ENCODE results near the gene FLNB.

Gene FLNB

GRCh38 chr3:58058361-58059263 is 50.4 kb downstream of the FLNB start:
- no peak for DNase-seq

- DNase-seq = no peak
These were observed 51.4 kb downstream of the FLNB start for GRCh38 chr3:58059349-58060321.

- DNase-seq = no peak
These were observed 54.2 kb downstream of the FLNB start for GRCh38 chr3:58062472-58062871.

GRCh38 chr3:58063022-58063815 is 55.0 kb downstream of the FLNB start:
- no peak for DNase-seq

- DNase-seq = no peak
These were observed 56.9 kb downstream of the FLNB start for GRCh38 chr3:58064923-58065638.

GRCh38 chr3:58065700-58066167 is 57.5 kb downstream of the FLNB start:
- DNase-seq = no peak

GRCh38 chr3:58066842-58067241 is 58.6 kb downstream of the FLNB start:
- no peak for DNase-seq

GRCh38 chr3:58068122-58068809 is 60.0 kb downstream of the FLNB start:
- no peak for DNase-seq

GRCh38 chr3:58071480-58071971 is 63.3 kb downstream of the FLNB start:
- no peak for DNase-seq

GRCh38 chr3:58072052-58072762 is 64.0 kb downstream of the FLNB start:
- no peak for DNase-seq

- DNase-seq = no peak
These were observed 64.5 kb downstream of the FLNB start for GRCh38 chr3:58072763-58073130.

- DNase-seq = no peak
These were observed 65.3 kb downstream of the FLNB start for GRCh38 chr3:58073301-58074108.

- no peak for DNase-seq
These were observed 66.0 kb downstream of the FLNB start for GRCh38 chr3:58074116-58074715.

- DNase-seq = no peak
These were observed 66.8 kb downstream of the FLNB start for GRCh38 chr3:58074997-58075396.

- DNase-seq = no peak
These were observed 69.5 kb downstream of the FLNB start for GRCh38 chr3:58077596-58078285.

- DNase-seq = no peak
These were observed 70.4 kb downstream of the FLNB start for GRCh38 chr3:58078610-58079009.

GRCh38 chr3:58079773-58080172 is 71.6 kb downstream of the FLNB start:
- DNase-seq = no peak

GRCh38 chr3:58082047-58082446 is 73.8 kb downstream of the FLNB start:
- DNase-seq = no peak

- DNase-seq = no peak
These were observed 75.9 kb downstream of the FLNB start for GRCh38 chr3:58084166-58084565.
